HL-60 (cell line): ENCODE results near the gene CCL8.

Experiments used
- CTCF ChIP-seq: IDR thresholded peaks from one replicate; pipeline ENCODE4 v1.5.1; 2011; ENCODE audit warnings: low read length, control low read depth, inconsistent platforms; ENCODE audit not compliant: insufficient read depth
- GABPA ChIP-seq: IDR thresholded peaks from 2 replicates; pipeline ENCODE4 v1.6.1; 2012; ENCODE audit warnings: low read depth

GRCh38 chr17:34365340-34365739 is 46.1 kb downstream of the CCL8 start:
- TF ChIP-seq CTCF (no peak), GABPA (no peak)
